H1 (cell line): ENCODE data around the gene UTP20.

Experiments used
- ATF2 ChIP-seq: IDR thresholded peaks from 2 replicates; pipeline ENCODE4 v1.6.1; 2012; ENCODE audit warnings: low read length, inconsistent platforms
- BRCA1 ChIP-seq: IDR thresholded peaks from 2 replicates; pipeline ENCODE4 v1.6.1; 2012; ENCODE audit warnings: low read depth, low read length, improper control_type of control experiment
- CBX5 ChIP-seq: fragments of 300-800, 300-1000 bp; sonication (generic); IDR thresholded peaks from 2 replicates; pipeline ENCODE4 v1.7.1; 2016; ENCODE audit warnings: antibody characterized with exemption, low read length, low read depth
- KDM1A ChIP-seq: fragments of 200-600, 300-600 bp; sonication (generic); IDR thresholded peaks from 2 replicates; pipeline ENCODE4 v1.7.1; 2016; ENCODE audit warnings: mild to moderate bottlenecking, low read length, borderline replicate concordance
- TF ChIP-seq, protein P1 (sequence below), 3 experiments: IDR thresholded peaks; 1 replicate in 2 of 3; 2 replicates in 1 of 3; pipeline versions ENCODE4 v1.5.1 to v1.6.1; 2011; ENCODE audit warnings: low read length in 3 of 3, mild to moderate bottlenecking in 3 of 3, inconsistent platforms in 2 of 3, low read depth in 1 of 3, moderate library complexity in 1 of 3; ENCODE audit not compliant: insufficient read depth in 1 of 3; ENCODE audit errors: control extremely low read depth in 1 of 3

GRCh38 chr12:101415228-101415627 lies 135.3 kb downstream of the UTP20 start:
- TF ChIP-seq ATF2 (no peak), BRCA1 (no peak), CBX5 (no peak), KDM1A (no peak)
- TF ChIP-seq, protein P1, sequence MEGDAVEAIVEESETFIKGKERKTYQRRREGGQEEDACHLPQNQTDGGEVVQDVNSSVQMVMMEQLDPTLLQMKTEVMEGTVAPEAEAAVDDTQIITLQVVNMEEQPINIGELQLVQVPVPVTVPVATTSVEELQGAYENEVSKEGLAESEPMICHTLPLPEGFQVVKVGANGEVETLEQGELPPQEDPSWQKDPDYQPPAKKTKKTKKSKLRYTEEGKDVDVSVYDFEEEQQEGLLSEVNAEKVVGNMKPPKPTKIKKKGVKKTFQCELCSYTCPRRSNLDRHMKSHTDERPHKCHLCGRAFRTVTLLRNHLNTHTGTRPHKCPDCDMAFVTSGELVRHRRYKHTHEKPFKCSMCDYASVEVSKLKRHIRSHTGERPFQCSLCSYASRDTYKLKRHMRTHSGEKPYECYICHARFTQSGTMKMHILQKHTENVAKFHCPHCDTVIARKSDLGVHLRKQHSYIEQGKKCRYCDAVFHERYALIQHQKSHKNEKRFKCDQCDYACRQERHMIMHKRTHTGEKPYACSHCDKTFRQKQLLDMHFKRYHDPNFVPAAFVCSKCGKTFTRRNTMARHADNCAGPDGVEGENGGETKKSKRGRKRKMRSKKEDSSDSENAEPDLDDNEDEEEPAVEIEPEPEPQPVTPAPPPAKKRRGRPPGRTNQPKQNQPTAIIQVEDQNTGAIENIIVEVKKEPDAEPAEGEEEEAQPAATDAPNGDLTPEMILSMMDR (IDR thresholded peaks at IDR 0.05; ENCODE audit: control extremely low read depth in 1 of 3, insufficient read depth in 1 of 3, low read depth in 1 of 3, low read length in 3 of 3), result no peak
